SK-N-SH (cell line): ENCODE measurements around the gene BMPR1A.
"Not testable (repeated sequence)": the region's sequence is repeated elsewhere in the genome, so short reads cannot be mapped to it uniquely, and the experiment has no call there.

Experiments
- CTCF ChIP-seq: fragments of 200-600 bp; sonication (generic); IDR thresholded peaks from 2 replicates; pipeline ENCODE4 v1.6.1; 2017; ENCODE audit warnings: antibody characterized with exemption, mild to moderate bottlenecking, moderate library complexity
- RCOR1 ChIP-seq: fragments of 150-350 bp; IDR thresholded peaks from 2 replicates; pipeline ENCODE4 v1.6.1; 2017; ENCODE audit warnings: antibody characterized with exemption, low read length
- SIN3A ChIP-seq: IDR thresholded peaks from 2 replicates; pipeline ENCODE4 v1.6.1; 2012; ENCODE audit warnings: low read depth, mild to moderate bottlenecking, low read length, moderate library complexity, borderline replicate concordance
- TAF1 ChIP-seq: IDR thresholded peaks from 2 replicates; pipeline ENCODE4 v1.6.1; 2012; ENCODE audit warnings: low read depth, mild to moderate bottlenecking, low read length, moderate library complexity, borderline replicate concordance

DNA sequence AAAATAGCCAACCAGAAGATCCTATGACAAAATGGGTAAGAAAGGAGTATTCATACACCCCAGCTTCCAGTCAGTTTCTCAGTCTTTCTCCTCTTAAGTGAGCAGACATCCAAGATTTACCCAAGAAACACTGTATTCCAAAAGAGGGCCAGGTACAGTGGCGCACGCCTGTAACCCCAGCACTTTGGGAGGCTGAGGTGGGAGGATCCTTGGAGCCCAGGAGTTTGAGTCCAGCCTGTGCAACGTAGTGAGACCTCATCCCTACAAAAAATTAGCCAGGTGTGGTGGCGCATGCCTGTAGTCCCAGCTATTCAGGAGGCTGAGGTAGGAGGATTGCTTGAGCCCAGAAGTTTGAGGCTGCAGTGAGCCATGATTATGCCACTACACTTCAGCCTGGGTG, 191.4 kb downstream of the BMPR1A start:
- TF ChIP-seq RCOR1, TAF1, CTCF, SIN3A: not testable (repeated sequence)
